ENCODE data around the gene TM4SF18.
"Not testable (repeated sequence)": the region's sequence is repeated elsewhere in the genome, so short reads cannot be mapped to it uniquely, and the experiment has no call there.

The TM4SF18 gene

GRCh38 chr3:149368201-149368673 lies 34.8 kb upstream of the TM4SF18 start:
- no peak for DNase-seq

GRCh38 chr3:149366941-149367840 lies 33.8 kb upstream of the TM4SF18 start:
- no peak for DNase-seq

- DNase-seq = peak; percentile 32
Measured at GRCh38 chr3:149366031-149366430, 32.6 kb upstream of the TM4SF18 start.

GRCh38 chr3:149364624-149365023 lies 31.2 kb upstream of the TM4SF18 start:
- DNase-seq = no peak

- no peak for DNase-seq
Measured at GRCh38 chr3:149363053-149363452, 29.6 kb upstream of the TM4SF18 start.

- DNase-seq = no peak
Measured at GRCh38 chr3:149362366-149362765, 28.9 kb upstream of the TM4SF18 start.

GRCh38 chr3:149356630-149357029 lies 23.2 kb upstream of the TM4SF18 start:
- no peak for DNase-seq

GRCh38 chr3:149356044-149356592 lies 22.7 kb upstream of the TM4SF18 start:
- DNase-seq = no peak

GRCh38 chr3:149353581-149354184 lies 20.2 kb upstream of the TM4SF18 start:
- DNase-seq = no peak

- peak; percentile 66 for DNase-seq
Measured at GRCh38 chr3:149352556-149352955, 19.1 kb upstream of the TM4SF18 start.

GRCh38 chr3:149343951-149344350 lies 10.5 kb upstream of the TM4SF18 start:
- DNase-seq = peak; percentile 6

GRCh38 chr3:149342413-149343380 lies 9.3 kb upstream of the TM4SF18 start:
- DNase-seq = no peak

GRCh38 chr3:149340310-149340933 lies 7.0 kb upstream of the TM4SF18 start:
- peak; percentile 65 for DNase-seq

GRCh38 chr3:149339931-149340309 lies 6.5 kb upstream of the TM4SF18 start:
- no peak for DNase-seq

- not testable (repeated sequence) for DNase-seq
Measured at GRCh38 chr3:149337486-149337885, 4.0 kb upstream of the TM4SF18 start.

GRCh38 chr3:149336925-149337324 lies 3.5 kb upstream of the TM4SF18 start:
- no peak for DNase-seq

- no peak for DNase-seq
Measured at GRCh38 chr3:149332771-149333170, 665 bp downstream of the TM4SF18 start.

- DNase-seq = no peak
Measured at GRCh38 chr3:149332227-149332765, 1.1 kb downstream of the TM4SF18 start.

- no peak for DNase-seq
Measured at GRCh38 chr3:149331396-149331795, 2.0 kb downstream of the TM4SF18 start.

- DNase-seq = peak; percentile 51
Measured at GRCh38 chr3:149330609-149331331, 2.7 kb downstream of the TM4SF18 start.

GRCh38 chr3:149327156-149327555 lies 6.3 kb downstream of the TM4SF18 start:
- DNase-seq = no peak
